NCI-H1930 (cell line): ENCODE data around the gene GTF2A1L.
"Not testable (repeated sequence)": the region's sequence is repeated elsewhere in the genome, so short reads cannot be mapped to it uniquely, and the experiment has no call there.

ENCODE experiments used
- DNase-seq, 2 experiments: peaks; one replicate each; lab custom pipeline; 2025; lab: John Stamatoyannopoulos, UW

GTF2A1L gene, protein sequence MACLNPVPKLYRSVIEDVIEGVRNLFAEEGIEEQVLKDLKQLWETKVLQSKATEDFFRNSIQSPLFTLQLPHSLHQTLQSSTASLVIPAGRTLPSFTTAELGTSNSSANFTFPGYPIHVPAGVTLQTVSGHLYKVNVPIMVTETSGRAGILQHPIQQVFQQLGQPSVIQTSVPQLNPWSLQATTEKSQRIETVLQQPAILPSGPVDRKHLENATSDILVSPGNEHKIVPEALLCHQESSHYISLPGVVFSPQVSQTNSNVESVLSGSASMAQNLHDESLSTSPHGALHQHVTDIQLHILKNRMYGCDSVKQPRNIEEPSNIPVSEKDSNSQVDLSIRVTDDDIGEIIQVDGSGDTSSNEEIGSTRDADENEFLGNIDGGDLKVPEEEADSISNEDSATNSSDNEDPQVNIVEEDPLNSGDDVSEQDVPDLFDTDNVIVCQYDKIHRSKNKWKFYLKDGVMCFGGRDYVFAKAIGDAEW

DNA sequence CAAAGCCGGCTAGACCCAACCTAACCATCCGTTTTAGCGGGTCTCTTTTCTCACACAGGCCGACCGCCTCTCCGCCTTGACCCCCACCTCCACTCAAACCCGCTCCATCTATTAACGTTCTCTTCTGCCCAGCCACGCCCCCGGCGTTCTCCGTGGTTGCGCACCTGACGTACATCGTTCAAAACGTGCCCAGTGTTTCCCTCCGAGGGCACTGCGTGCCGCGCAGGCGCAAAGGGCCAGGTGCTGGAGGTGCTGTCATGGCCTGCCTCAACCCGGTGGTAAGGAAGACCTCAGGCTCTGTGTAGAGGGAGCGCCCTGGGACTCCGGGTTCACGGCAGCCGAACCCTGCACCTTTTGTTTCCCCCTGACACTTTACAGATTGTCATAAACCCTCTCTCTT, at the start of gene GTF2A1L:
Gene GTF2A1L (plus strand): TSS at position 239 of the 400 bp plus-strand sequence. CDS start 19 bp downstream, at position 258.
- peak in 1 of 2 experiments; percentile 12 for DNase-seq

GRCh38 chr2:48568547-48568946, 49.1 kb upstream of the GTF2A1L start:
- no peak for DNase-seq

- no peak for DNase-seq
These were observed 48.2 kb upstream of the GTF2A1L start for GRCh38 chr2:48569433-48569832.

DNA sequence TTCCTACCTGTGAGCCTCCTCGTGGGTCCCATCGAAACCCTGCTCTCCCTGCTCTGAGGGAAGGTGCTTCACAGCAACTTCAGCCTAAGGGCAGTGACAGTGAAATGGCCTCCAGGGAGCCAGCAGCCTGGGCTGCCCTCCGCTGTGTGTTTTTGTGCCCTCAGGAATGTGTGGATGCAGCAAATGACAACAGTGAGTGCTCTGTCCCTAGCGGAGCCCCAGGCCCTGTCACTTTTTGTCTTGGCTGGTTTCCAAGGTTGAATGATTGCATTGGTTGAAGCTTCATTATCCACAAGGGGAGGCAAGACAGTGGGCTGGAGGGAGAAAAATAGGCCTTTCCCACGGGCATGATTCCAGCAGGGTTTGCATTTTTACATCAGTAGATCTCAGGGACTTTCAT, 44.8 kb upstream of the GTF2A1L start:
- no peak for DNase-seq

- no peak for DNase-seq
These were observed 43.0 kb upstream of the GTF2A1L start for GRCh38 chr2:48574353-48575287.

GRCh38 chr2:48578313-48578712, 39.3 kb upstream of the GTF2A1L start:
- no peak for DNase-seq

DNA sequence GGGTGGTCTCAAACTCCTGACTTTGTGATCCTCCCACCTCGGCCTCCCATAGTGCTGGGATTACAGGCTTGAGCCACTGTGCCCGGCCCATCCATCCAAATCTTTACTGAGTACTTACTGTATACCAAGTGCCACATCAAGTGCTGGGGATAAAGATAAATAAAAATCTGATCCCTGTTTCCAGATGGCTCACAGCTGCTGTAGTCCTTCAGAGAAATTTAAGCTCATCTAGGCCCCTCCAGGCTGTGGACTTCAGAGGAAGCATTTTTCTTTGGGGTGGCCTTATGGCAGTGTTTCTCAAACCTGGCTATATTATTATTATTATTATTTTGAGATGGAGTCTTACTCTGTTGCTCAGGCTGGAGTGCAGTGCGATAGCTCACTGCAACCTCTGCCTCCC, 33.7 kb upstream of the GTF2A1L start:
- no peak for DNase-seq

DNA sequence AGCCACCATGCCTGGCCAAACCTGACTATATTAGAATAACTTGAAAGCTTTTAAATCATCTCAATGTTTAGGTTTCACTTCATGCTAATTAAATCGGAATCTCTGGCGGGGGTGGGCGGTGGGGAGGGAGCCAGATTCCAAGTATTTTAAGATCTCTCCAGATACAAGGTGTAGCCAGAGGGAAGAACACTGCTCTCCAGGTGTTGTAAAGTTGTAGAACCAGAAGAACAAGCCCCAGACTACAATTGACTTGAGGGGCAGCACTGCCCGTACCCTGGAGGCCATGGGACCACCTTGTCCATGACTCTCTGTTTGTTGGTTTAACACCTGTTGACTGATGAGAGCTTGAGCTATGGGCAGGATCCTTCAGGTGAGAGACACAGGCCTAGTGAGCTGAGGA, 33.1 kb upstream of the GTF2A1L start:
- DNase-seq, result no peak

- DNase-seq, result no peak
These were observed 31.2 kb upstream of the GTF2A1L start for GRCh38 chr2:48586433-48586832.

GRCh38 chr2:48587560-48587959, 30.1 kb upstream of the GTF2A1L start:
- no peak for DNase-seq

DNA sequence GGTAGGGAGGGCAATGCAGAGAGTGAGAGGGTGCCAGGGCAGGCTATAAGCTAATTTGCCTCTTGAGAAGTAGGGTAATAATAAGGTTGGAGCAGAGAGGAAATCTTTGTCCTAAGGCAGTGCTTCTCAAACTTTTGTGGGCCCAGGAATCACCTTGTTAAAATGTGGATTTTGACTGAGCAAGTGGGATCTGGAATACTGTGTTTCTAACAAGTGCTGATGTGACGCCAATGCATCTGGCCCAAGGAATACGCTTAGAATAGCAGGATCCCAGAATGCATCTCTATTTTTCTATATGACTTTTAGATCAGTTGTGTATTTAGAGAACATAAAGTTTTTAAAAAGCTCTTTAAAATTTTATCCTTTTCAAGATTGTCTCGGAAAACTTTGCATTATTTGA, 29.7 kb upstream of the GTF2A1L start:
- DNase-seq, result no peak

DNA sequence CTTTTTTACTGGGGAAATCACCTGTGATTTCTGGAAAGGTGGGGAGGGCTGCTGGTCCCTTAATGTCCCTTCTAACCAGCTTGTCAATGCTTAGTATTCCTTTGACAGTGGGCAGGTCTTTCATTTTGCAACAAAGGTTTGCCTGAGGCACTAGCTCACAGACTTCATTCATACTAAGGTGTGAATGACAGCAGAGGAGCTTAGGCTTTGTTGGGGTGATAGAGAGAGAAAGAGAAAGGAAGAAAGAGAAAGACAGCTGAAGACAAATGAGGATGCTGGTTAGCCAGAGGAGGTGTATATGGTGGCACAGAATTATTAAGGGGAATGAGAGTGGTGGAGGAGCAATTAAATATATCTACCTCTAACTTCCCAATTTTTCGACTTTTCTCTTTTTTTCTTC, 28.9 kb upstream of the GTF2A1L start:
- no peak for DNase-seq

GRCh38 chr2:48589170-48589767, 28.4 kb upstream of the GTF2A1L start:
- DNase-seq, result no peak

DNA sequence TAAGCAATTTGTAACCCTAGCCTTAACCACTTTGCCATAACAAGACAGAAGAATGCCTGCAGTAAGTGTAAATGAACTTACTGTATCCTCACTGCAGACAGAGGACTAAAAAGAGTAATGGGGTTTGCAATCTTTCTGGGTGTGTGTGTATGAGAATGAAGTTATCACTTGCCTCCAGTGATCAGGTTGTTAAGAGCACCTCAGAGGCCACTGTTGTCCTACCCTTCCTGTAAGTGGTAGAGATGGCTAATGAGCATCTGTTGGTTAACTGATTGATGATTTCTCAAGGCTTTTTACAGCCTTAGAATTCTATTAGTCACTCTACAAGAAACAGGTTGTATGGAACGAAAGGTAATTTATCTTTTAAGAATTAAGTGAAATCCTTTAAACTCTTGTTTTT, 27.6 kb upstream of the GTF2A1L start:
- DNase-seq, result no peak

GRCh38 chr2:48592067-48592466, 25.6 kb upstream of the GTF2A1L start:
- DNase-seq, result no peak

DNA sequence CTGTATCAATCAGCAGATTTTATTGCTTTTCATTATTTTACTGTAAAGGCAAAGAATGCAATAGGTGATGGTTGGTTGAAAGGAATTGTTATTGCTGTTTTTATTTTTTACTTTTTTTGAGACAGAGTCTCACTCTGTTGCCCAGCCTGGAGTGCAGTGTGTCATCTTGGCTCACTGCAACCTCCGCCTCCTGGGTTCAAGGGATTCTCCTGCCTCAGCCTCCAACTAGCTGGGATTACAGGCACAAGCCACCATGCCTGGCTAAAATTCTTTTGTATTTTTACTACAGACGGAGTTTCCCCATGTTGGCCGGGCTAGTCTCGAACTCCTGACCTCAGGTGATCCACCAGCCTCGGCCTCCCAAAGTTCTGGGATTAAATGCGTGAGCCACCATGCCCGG, 20.9 kb upstream of the GTF2A1L start:
- not testable (repeated sequence) for DNase-seq

GRCh38 chr2:48597492-48597891, 20.2 kb upstream of the GTF2A1L start:
- no peak for DNase-seq

DNA sequence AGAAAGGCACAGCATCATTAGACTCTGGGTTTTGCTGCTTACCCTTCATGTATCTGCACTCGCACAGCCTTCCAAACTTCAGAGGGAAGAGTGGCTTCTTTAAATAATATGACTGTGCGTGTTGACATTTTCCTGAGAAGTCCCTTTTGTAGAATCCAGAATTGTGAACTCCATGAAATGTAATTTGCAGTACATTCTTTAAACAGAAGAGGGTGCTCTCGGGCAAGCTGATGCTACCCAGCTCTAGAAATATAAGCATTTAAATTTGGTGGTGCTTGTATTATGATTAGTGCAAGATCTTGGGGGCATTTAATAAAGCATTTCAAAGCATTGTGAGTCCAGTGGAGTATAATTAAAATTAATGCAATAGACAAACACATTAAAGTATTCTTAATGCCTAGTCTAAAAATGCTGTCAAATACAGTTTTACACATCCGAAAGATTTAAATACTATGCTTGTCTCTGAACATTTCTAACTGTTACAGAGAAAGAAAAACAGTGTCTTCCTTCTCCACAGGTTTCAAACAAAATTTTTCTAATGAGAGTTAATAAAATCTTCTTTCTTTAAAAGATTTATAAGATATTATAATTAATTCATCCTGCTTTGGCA, 17.3 kb upstream of the GTF2A1L start:
- DNase-seq, result peak in 1 of 2 experiments; percentile 18

DNA sequence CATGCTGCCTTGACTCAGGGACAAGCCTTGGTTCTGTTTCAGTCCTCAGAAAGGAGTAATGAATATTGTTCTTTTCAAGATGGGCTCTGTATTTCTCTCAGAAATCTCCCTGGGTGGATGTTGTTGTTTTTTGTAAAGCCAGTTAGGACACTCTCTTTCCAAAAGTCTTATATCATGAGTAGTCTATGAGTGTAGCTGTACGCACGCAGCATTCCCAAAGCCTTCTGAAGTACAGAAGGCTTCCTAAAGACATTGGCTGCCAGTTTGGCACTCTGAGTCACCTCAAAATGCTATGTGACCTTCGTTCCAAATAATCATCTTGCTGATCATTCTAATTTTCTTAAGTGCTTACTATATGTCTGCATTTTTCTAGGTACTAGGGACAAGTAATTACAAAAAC, 16.7 kb upstream of the GTF2A1L start:
- DNase-seq, result no peak

DNA sequence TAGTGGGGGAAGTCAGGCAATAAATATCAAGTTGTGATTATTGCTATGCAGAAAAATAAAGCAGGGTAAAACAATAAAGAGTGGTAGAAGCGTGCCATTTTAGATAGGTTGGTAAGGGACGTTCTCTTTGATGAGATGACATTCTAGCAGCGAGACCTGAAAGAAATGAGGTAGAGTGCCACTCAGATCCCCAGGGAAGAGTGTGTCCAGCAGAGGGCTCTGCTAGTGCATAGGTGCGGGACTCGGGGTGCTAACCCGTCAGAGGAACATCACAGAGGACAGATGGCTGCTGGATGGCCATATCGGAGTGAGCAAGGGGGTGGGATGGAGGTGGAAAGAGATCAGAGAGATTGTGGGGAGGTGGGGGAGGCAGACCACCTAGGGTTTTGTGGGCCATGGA, 16.3 kb upstream of the GTF2A1L start:
- DNase-seq, result no peak

GRCh38 chr2:48605482-48606175, 12.0 kb upstream of the GTF2A1L start:
- no peak for DNase-seq
